ENCODE data around the gene VWA2.

DNA sequence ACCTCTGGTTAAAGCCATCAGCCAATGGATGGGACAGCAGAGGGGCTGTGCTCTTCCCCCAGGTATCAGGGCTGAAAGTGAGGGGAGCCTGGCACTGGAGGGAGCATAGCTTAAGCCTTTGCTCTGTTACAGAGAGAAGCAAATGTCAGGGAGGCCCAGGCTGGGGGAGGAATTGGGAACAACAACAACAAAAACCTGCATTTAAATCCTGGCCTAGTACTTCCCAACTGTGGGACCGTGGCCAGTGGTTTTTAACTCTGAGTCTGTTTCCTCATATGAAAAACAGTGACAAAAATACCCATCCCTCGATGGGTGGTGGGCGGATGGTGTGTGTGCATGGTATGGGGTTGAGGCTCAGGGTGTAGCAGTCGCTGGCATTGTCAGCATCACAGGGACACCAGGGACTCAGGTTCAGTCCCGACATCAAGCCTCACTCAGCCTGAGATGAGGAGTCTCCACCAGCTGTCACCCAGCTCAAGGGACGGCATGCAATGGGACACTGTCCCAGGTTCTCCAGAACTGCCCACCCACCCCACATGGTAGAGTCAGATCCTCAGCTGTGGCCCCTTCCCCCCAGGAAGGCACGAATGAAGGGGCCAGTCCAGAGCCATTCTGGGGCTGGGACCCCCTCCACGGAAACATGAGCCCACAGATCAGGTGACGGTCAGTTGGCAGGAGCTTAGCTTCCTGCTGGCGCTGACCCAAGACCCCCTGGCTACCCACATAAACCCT, 90.7 kb downstream of the VWA2 start:
- TF ChIP-seq SPI1 (IDR thresholded peaks at IDR 0.05; ENCODE audit: borderline replicate concordance, insufficient read depth, low read depth, low read length) (no peak), CHD1 (IDR thresholded peaks at IDR 0.05; ENCODE audit: low read depth, low read length) (no peak), RAD51 (IDR thresholded peaks at IDR 0.05) (no peak), SMC3 (IDR thresholded peaks at IDR 0.05; ENCODE audit: borderline replicate concordance, low read length) (no peak)
